H1 (cell line): ENCODE data around the gene HOXC13. TPM values are rescaled to one million over a fixed set of nuclear protein-coding genes. Genes with fewer than 3 reads are reported as not detected.

Experiments used
- CTCF ChIA-PET: fragments of 300-600 bp; sonication (Branson Sonifier 250); formaldehyde crosslinking; loops from one replicate; lab custom pipeline; 2021; ENCODE audit not compliant: partially characterized antibody; lab: Charles Lee
- POLR2A ChIA-PET: fragments of 300-600 bp; sonication (Branson Sonifier 250); formaldehyde crosslinking; loops from one replicate; lab custom pipeline; 2021; ENCODE audit warnings: inconsistent platforms; ENCODE audit not compliant: partially characterized antibody; lab: Charles Lee
- DNase-seq, 2 experiments: peaks; one replicate each; pipeline versions ENCODE4 v3.0.0 to v3.0.0-alpha.2; 2010 to 2022; ENCODE audit warnings: low spot score in 2 of 2, low read depth in 1 of 2, mixed read lengths in 1 of 2
- FAIRE-seq: peaks from 2 replicates; lab custom pipeline; 2011; peaks lifted over from hg19 to GRCh38; lab: Jason Lieb, UNC
- H2AFZ ChIP-seq: 2 replicates; pipeline ENCODE4 v1.8.1; 2012; ENCODE audit warnings: low read length, inconsistent platforms
- H2AK5ac ChIP-seq: 2 replicates; pipeline ENCODE4 v1.6.1; 2013; ENCODE audit warnings: low read depth, low read length
- H2BK120ac ChIP-seq: replicated peaks from 2 replicates; pipeline ENCODE3; 2013; ENCODE audit warnings: low read depth, low read length, inconsistent platforms
- H2BK12ac ChIP-seq: 2 replicates; pipeline ENCODE4 v1.6.1; 2013; ENCODE audit warnings: low read depth, low read length
- H2BK15ac ChIP-seq: 2 replicates; pipeline ENCODE4 v1.6.1; 2013; ENCODE audit warnings: low read length
- H2BK20ac ChIP-seq: 2 replicates; pipeline ENCODE4 v1.6.1; 2013; ENCODE audit warnings: low read length
- H2BK5ac ChIP-seq: 2 replicates; pipeline ENCODE4 v1.6.1; 2013; ENCODE audit warnings: low read depth, low read length
- H3K14ac ChIP-seq: 2 replicates; pipeline ENCODE4 v1.6.1; 2013; ENCODE audit warnings: inconsistent platforms; ENCODE audit not compliant: insufficient read length
- H3K18ac ChIP-seq: 2 replicates; pipeline ENCODE4 v1.6.1; 2013; ENCODE audit warnings: low read length; ENCODE audit errors: extremely low read depth
- H3K23ac ChIP-seq: 2 replicates; pipeline ENCODE4 v1.6.1; 2013; ENCODE audit warnings: inconsistent platforms; ENCODE audit not compliant: insufficient read length
- H3K23me2 ChIP-seq: 2 replicates; pipeline ENCODE4 v1.6.1; 2013; ENCODE audit warnings: low read depth, low read length
- H3K27ac ChIP-seq: 2 replicates; pipeline ENCODE4 v1.6.1; 2011; ENCODE audit warnings: low read depth, low read length, inconsistent platforms
- H3K27me3 ChIP-seq, 4 experiments: replicated peaks in 1 of 4; 1 replicate in 1 of 4; 2 replicates in 3 of 4; pipeline versions ENCODE4 v1.6.1 to v1.8.1; 2011 to 2013; ENCODE audit warnings: low read length in 3 of 4, mild to moderate bottlenecking in 3 of 4, inconsistent platforms in 2 of 4, mixed read lengths in 2 of 4, moderate library complexity in 1 of 4; ENCODE audit not compliant: control insufficient read depth in 3 of 4, insufficient read depth in 3 of 4; ENCODE audit errors: extremely low read depth in 1 of 4
- H3K36me3 ChIP-seq, 4 experiments: 2 replicates each; pipeline versions ENCODE4 v1.6.1 to v1.8.1; 2011 to 2013; ENCODE audit warnings: mild to moderate bottlenecking in 4 of 4, low read length in 3 of 4, moderate library complexity in 2 of 4, control low read depth in 1 of 4, inconsistent platforms in 1 of 4; ENCODE audit not compliant: insufficient read depth in 4 of 4, control insufficient read depth in 2 of 4
- H3K4ac ChIP-seq: replicated peaks from 2 replicates; pipeline ENCODE3; 2013; ENCODE audit warnings: low read length, low read depth, mixed read lengths, inconsistent platforms; ENCODE audit not compliant: insufficient read length
- H3K4me1 ChIP-seq, 4 experiments: replicated peaks in 1 of 4; 1 replicate in 1 of 4; 2 replicates in 3 of 4; pipeline versions ENCODE4 v1.6.1 to v1.8.1; 2011 to 2013; ENCODE audit warnings: low read length in 3 of 4, inconsistent platforms in 2 of 4, mixed read lengths in 1 of 4; ENCODE audit not compliant: insufficient read depth in 4 of 4, control insufficient read depth in 3 of 4
- H3K4me2 ChIP-seq, 2 experiments: 2 replicates each; pipeline versions ENCODE4 v1.6.1 to v1.8.1; 2011 to 2013; ENCODE audit warnings: low read depth in 2 of 2, low read length in 2 of 2, control low read depth in 1 of 2, inconsistent platforms in 1 of 2, mild to moderate bottlenecking in 1 of 2; ENCODE audit not compliant: insufficient read depth in 1 of 2
- H3K4me3 ChIP-seq, 4 experiments: fragments of 200-600, 300-600 bp in 1 of 4; sonication (generic), shearing (Covaris generic), sonication (Bioruptor Twin) in 1 of 4; 2 replicates each; pipeline versions ENCODE4 v1.5.1 to v1.8.1; 2011 to 2016; ENCODE audit warnings: low read length in 4 of 4, low read depth in 3 of 4, control low read depth in 2 of 4, inconsistent platforms in 2 of 4, mild to moderate bottlenecking in 2 of 4, mixed read lengths in 1 of 4, moderate library complexity in 1 of 4; ENCODE audit not compliant: insufficient read depth in 2 of 4; ENCODE audit errors: extremely low read depth in 1 of 4
- H3K56ac ChIP-seq: replicated peaks from 2 replicates; pipeline ENCODE3; 2013; ENCODE audit warnings: low read depth, mild to moderate bottlenecking, mixed read lengths, low read length, inconsistent platforms; ENCODE audit not compliant: insufficient read length
- H3K79me1 ChIP-seq: 2 replicates; pipeline ENCODE4 v1.6.1; 2013; ENCODE audit warnings: low read depth, low read length, control low read depth
- H3K79me2 ChIP-seq, 2 experiments: 2 replicates each; pipeline versions ENCODE4 v1.6.1 to v1.8.1; 2012 to 2013; ENCODE audit warnings: low read length in 2 of 2, mild to moderate bottlenecking in 2 of 2, inconsistent platforms in 1 of 2; ENCODE audit not compliant: insufficient read depth in 2 of 2, control insufficient read depth in 1 of 2
- H3K9ac ChIP-seq, 4 experiments: replicated peaks in 1 of 4; 1 replicate in 1 of 4; 2 replicates in 3 of 4; pipeline versions ENCODE4 v1.6.1 to v1.8.1; 2011 to 2013; ENCODE audit warnings: low read depth in 3 of 4, low read length in 3 of 4, control low read depth in 2 of 4, mild to moderate bottlenecking in 2 of 4, moderate library complexity in 2 of 4, inconsistent platforms in 1 of 4; ENCODE audit errors: extremely low read depth in 1 of 4
- H3K9me3 ChIP-seq, 2 experiments: 2 replicates each; pipeline versions ENCODE4 v1.6.1 to v1.8.1; 2012 to 2013; ENCODE audit warnings: mild to moderate bottlenecking in 2 of 2, moderate library complexity in 2 of 2, control low read depth in 1 of 2, inconsistent platforms in 1 of 2, low read depth in 1 of 2, low read length in 1 of 2, mixed read lengths in 1 of 2; ENCODE audit not compliant: insufficient read depth in 2 of 2
- H4K20me1 ChIP-seq, 2 experiments: replicated peaks in 1 of 2; 2 replicates each; pipeline versions ENCODE3 to v1.8.1; 2011 to 2013; ENCODE audit warnings: inconsistent platforms in 2 of 2, low read length in 2 of 2, mild to moderate bottlenecking in 1 of 2; ENCODE audit not compliant: insufficient read depth in 2 of 2, control insufficient read depth in 1 of 2
- H4K5ac ChIP-seq: 2 replicates; pipeline ENCODE4 v1.6.1; 2013; ENCODE audit warnings: low read length, low read depth, mixed read lengths, inconsistent platforms; ENCODE audit not compliant: insufficient read length
- H4K8ac ChIP-seq: 2 replicates; pipeline ENCODE4 v1.8.0; 2013; ENCODE audit warnings: mild to moderate bottlenecking, moderate library complexity, low read length, inconsistent platforms; ENCODE audit not compliant: insufficient read depth; ENCODE audit errors: extremely low read depth
- H4K91ac ChIP-seq: replicated peaks from 2 replicates; pipeline ENCODE3; 2013; ENCODE audit warnings: low read length, mixed read lengths, inconsistent platforms; ENCODE audit not compliant: insufficient read length
- EGR1 ChIP-seq: IDR thresholded peaks from 2 replicates; pipeline ENCODE4 v1.6.1; 2011; ENCODE audit warnings: low read depth, low read length, borderline replicate concordance
- EZH2 ChIP-seq: fragments of 200-600 bp; sonication (generic); IDR thresholded peaks from 2 replicates; pipeline ENCODE4 v1.7.1; 2012; ENCODE audit warnings: low read depth, mild to moderate bottlenecking, moderate library complexity, low read length, inconsistent platforms; ENCODE audit not compliant: severe bottlenecking
- JUND ChIP-seq: IDR thresholded peaks from 2 replicates; pipeline ENCODE4 v1.6.1; 2011; ENCODE audit warnings: mild to moderate bottlenecking, improper control_type of control experiment, low read length
- MAX ChIP-seq: IDR thresholded peaks from 2 replicates; pipeline ENCODE4 v1.6.1; 2012; ENCODE audit warnings: inconsistent platforms
- NRF1 ChIP-seq: IDR thresholded peaks from 2 replicates; pipeline ENCODE4 v1.6.1; 2011; ENCODE audit warnings: mild to moderate bottlenecking, low read depth, low read length, improper control_type of control experiment
- RBBP5 ChIP-seq: IDR thresholded peaks from 2 replicates; pipeline ENCODE4 v1.7.1; 2012; ENCODE audit warnings: low read depth, mild to moderate bottlenecking, inconsistent platforms, low read length, moderate library complexity, borderline replicate concordance
- RNF2 ChIP-seq: fragments of 200-900, 300-1000 bp; sonication (generic); IDR thresholded peaks from 2 replicates; pipeline ENCODE4 v1.7.1; 2016; ENCODE audit warnings: borderline replicate concordance, low read depth, mild to moderate bottlenecking, antibody characterized with exemption, low read length; ENCODE audit not compliant: poor library complexity, severe bottlenecking; ENCODE audit errors: missing control alignments
- SP1 ChIP-seq: IDR thresholded peaks from 2 replicates; pipeline ENCODE4 v1.6.1; 2011; ENCODE audit warnings: low read depth, low read length
- SUZ12 ChIP-seq: fragments of 200-600 bp; sonication (generic); IDR thresholded peaks from 2 replicates; pipeline ENCODE4 v1.6.1; 2012; ENCODE audit warnings: mild to moderate bottlenecking, inconsistent platforms, low read length, moderate library complexity, mixed read lengths
- WGBS, 2 experiments: shearing (Covaris generic) in 1 of 2; methylation state at CpG; one replicate each; pipeline versions ENCODE4 v1.1.6 to v1.1.7; 2013 to 2015; ENCODE audit warnings: low lambda C conversion rate in 2 of 2, mixed read lengths in 2 of 2, inconsistent platforms in 1 of 2, low coverage in 1 of 2, missing lambda C conversion rate in 1 of 2; ENCODE audit not compliant: insufficient replicate concordance in 2 of 2, insufficient coverage in 1 of 2, insufficient read length in 1 of 2; ENCODE audit errors: extremely low coverage in 1 of 2, missing lambda C conversion rate in 1 of 2; 5-methylcytosine and 5-hydroxymethylcytosine counted together
- polyA plus RNA-seq, 7 experiments: library from polyadenylated mRNA; depleted of rRNA in 3 of 7; stranded (reverse) in 5 of 7; unstranded in 2 of 7; fragments of >200 nt in 5 of 7; fragments of 200-250 nt in 2 of 7; gene quantifications; 1 replicate in 5 of 7; 2 replicates in 1 of 7; 4 replicates in 1 of 7; pipeline versions ENCODE4 v1.2.1 to v1.2.3, GENCODE V29; 2011 to 2013; ENCODE audit warnings: missing spikeins in 2 of 7, mixed read lengths in 2 of 7
- total RNA-seq: library from RNA; stranded (reverse); fragmentation: NEBNext Ultra II Directional; extraction: Animal tissue kit (Norgen Biotek cat#: 25700); gene quantifications from 2 replicates; pipeline ENCODE4 v1.2.1, GENCODE V29; 2021

HOXC13 gene
- total and polyA plus RNA-seq, 2 of the 8 experiments (the other 6 are each of a cell fraction or from before 2014, with no cell fraction given): 0.02 TPM; not detected in 1

GRCh38 chr12:53985994-53986685, 47.5 kb downstream of the HOXC13 start:
- H2BK15ac ChIP-seq: peak overlapping the region; percentile 88; the same call in 1 of the 2 replicates
- ChIA-PET CTCF (interaction anchor here (0.6 to 5.8 kb wide), 31 partner anchors 11 to 772 kb away, joined by 3 to 91 read pairs (median 5); partner anchors contain the start of genes HOTAIR, HOXC12, HOXC4 and HOXC8), POLR2A (interaction anchor here (1.1 to 1.2 kb wide), 3 partner anchors 9 to 16 kb away, joined by 3 to 4 read pairs (median 4); partner anchors contain the start of gene HOXC11)
- H2BK120ac ChIP-seq: no peak overlapping the region
- peaks cover 0 to 8% (median 0%) of the 10 kb centered on the region in 4 experiments; a peak in 1 of 8 replicates for H3K36me3 ChIP-seq
- H3K4me1 ChIP-seq: peaks cover 0 to 6% (median 3%) of the 10 kb centered on the region in 4 experiments; a peak in 3 of 7 replicates
- H2AK5ac ChIP-seq: no peak overlapping the region
- no peak overlapping the region for H2AFZ ChIP-seq
- DNase-seq (no peak), FAIRE-seq (no peak)
- H3K18ac ChIP-seq: peak overlapping the region; percentile 32; the same call in 1 of the 2 replicates
- no peak overlapping the region for H4K8ac ChIP-seq
- no peak overlapping the region for H3K27ac ChIP-seq
- WGBS, 2 experiments: 9% methylated on average over 47 of the region's 50 CpGs; no CpG with 5 or more reads in 1 of the 2 experiments
- no peak overlapping the region for H3K9ac ChIP-seq
- no peaks in the 10 kb centered on the region for H3K79me2 ChIP-seq
- H2BK20ac ChIP-seq: no peak overlapping the region; the same call in 1 of the 2 replicates
- 0 out of 2 replicates have a peak overlapping the region, but pooled peaks have one; percentile 50 for H2BK12ac ChIP-seq
- peaks cover 17 to 33% of the 10 kb centered on the region in 2 experiments for H4K20me1 ChIP-seq
- H3K56ac ChIP-seq: no peak overlapping the region
- H3K23ac ChIP-seq: no peak overlapping the region
- H3K9me3 ChIP-seq: peaks cover 0 to 9% of the 10 kb centered on the region in 2 experiments; a peak in 1 of 4 replicates
- H3K27me3 ChIP-seq: peaks cover 94 to 99% (median 97%) of the 10 kb centered on the region in 4 experiments
- H3K14ac ChIP-seq: no peak overlapping the region
- H3K4me3 ChIP-seq: peak overlapping the region in 1 of 4 experiments; percentile 38; a peak in 2 of 8 replicates
- H2BK5ac ChIP-seq: no peak overlapping the region
- H3K4me2 ChIP-seq: peak overlapping the region; percentile 41 to 55
- H4K91ac ChIP-seq: no peak overlapping the region
- no peak overlapping the region for H4K5ac ChIP-seq
- peak; percentile 99 for TF ChIP-seq EZH2
- peak; percentile 59 for TF ChIP-seq RNF2
- no peak for TF ChIP-seq EGR1
- peak; percentile 99 for TF ChIP-seq SUZ12
- no peak for TF ChIP-seq JUND
- no peak for TF ChIP-seq NRF1
- 0 out of 2 replicates have a peak, but pooled peaks have one; percentile 14 for TF ChIP-seq MAX
- TF ChIP-seq RBBP5: no peak
- TF ChIP-seq SP1: no peak
- TF ChIP-seq, all 59 proteins: peak for 4
- Histone ChIP-seq H3K79me1 (no peaks in the 10 kb centered on the region), H3K23me2 (no peaks in the 10 kb centered on the region), H3K4ac (no peak overlapping the region)
